HG03064 (cell line): ENCODE data around the gene FRMD5.
"Not testable (repeated sequence)": the region's sequence is repeated elsewhere in the genome, so short reads cannot be mapped to it uniquely, and the experiment has no call there.

ENCODE experiments used
- ATAC-seq: cut with Tn5 transposase; IDR thresholded peaks from one replicate; pipeline ENCODE4 v1.9.1; 2021; ENCODE audit warnings: low read depth; ENCODE audit not compliant: unreplicated experiment

FRMD5 gene

GRCh38 chr15:44195151-44195740 lies at the start of gene FRMD5:
FRMD5 (minus strand) TSS chr15:44195271.
- peak; percentile 94 for ATAC-seq

DNA sequence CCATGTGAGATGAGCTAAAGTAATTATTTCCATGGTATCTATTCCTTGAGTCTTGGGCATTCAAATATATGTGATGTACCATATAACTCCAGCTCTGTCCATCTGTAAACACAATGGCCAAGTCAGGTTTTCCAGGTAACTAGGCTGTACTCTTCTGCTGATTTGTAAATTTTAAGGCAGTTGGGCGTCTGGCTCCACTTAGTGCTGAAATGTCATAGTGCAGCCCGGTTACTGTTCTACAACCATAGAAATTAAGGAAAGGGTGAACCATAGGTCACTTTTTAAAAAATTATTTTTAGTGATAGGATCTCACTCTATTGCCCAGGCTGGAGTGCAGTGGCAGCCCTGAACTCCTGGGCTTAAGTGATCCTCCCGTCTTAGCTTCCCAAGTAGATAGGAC lies 48.8 kb upstream of the FRMD5 start:
- ATAC-seq: no peak

DNA sequence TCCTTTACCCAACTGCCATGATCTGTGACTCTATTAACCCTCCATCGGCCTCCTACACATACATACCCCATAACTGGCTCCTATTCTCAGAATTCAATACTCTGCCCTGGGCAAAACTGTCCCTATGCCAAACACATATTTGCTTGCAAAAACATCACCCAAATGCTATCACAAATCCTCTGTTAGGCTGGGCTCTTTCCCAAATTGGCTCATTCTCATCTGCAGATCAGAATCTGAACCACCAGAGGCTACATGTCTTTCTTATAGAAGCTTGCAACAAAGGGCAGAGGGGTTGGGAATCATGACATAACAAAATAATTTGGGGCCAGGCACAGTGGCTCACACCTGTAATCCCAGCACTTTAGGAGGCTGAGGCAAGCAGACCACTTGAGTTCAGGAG lies 48.1 kb upstream of the FRMD5 start:
- ATAC-seq: no peak

GRCh38 chr15:44231842-44232241 lies 36.8 kb upstream of the FRMD5 start:
- ATAC-seq: no peak

DNA sequence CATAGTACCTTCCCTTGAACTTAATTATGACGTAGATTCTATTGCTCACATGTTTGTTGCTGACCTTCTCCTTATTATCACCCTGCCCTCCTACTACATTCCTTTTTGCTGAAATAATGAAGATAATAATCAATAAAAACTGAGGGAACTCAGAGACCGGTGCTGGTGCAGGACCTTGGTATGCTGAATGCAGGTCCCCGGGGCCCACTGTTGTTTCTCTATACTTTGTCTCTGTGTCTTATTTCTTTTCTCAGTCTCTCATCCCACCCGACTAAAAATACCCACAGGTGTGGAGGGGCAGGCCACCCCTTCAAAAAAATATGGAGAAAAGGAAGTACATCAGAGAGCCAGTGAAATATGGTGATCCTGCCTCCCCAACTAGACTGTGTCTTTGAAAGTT lies 34.2 kb upstream of the FRMD5 start:
- not testable (repeated sequence) for ATAC-seq

DNA sequence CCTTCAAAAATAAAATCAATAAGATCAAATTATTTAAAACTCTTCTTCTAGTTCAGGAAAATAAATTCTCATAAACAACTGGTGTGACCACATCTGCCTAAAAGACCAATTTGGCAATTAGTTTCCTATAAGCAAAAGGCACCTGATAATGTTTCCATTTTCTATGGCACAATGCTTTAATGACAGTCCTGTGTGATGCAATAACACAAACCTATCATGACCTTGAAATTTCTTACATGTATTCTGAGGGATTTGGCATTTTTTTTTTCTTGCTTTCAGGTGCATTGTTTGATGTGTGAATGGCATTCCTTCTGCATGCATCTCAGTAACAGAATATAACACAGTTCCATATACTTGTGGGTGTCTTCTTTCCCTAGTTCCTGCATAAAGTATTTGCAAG lies 32.5 kb upstream of the FRMD5 start:
- no peak for ATAC-seq

GRCh38 chr15:44227001-44227400 lies 31.9 kb upstream of the FRMD5 start:
- ATAC-seq: not testable (repeated sequence)

DNA sequence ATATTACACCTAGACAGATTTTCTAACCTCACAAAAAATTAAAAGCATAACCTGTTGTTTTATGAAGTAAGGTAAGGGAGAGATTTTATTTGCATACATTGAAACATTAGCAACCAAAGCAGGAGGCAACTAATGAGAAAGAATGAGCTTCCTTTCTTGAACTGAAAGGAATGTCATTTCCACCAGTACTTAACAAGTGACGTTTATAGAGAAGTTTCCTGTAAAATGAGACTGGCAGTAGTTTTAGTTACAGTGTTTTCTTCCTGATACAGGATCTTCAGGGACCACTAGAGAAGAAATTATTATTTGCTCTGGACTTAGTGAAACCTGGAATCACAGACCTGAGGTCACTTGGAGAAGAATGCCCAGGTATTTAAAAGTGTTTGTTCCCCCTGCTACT lies 27.4 kb upstream of the FRMD5 start:
- no peak for ATAC-seq

- no peak for ATAC-seq
These were observed 24.0 kb upstream of the FRMD5 start for GRCh38 chr15:44219073-44219472.

- ATAC-seq: no peak
These were observed 21.9 kb upstream of the FRMD5 start for GRCh38 chr15:44216958-44217357.

- ATAC-seq: no peak
These were observed 20.5 kb upstream of the FRMD5 start for GRCh38 chr15:44215594-44215993.

- ATAC-seq: no peak
These were observed 13.9 kb upstream of the FRMD5 start for GRCh38 chr15:44208956-44209355.

- ATAC-seq: no peak
These were observed 12.6 kb upstream of the FRMD5 start for GRCh38 chr15:44207643-44208042.

DNA sequence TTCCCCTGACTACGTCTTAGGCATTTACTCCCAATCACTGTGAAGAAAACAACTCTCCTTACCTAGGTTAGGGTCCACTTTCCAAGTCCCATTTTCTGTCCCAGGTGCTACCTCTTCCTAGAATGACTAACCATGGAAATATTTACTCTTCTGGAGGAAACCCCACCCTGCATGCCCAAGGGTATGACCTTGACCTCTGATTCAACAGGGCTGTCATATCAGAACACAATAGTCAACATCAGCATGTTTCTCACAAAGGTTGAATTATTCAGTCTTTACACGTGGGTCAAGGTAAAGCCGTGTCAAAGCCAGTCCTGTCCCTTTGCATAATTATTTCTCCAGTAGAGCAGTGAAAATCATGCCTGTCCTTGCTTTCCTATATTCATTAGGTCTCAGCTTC lies 4.3 kb upstream of the FRMD5 start:
- no peak for ATAC-seq

DNA sequence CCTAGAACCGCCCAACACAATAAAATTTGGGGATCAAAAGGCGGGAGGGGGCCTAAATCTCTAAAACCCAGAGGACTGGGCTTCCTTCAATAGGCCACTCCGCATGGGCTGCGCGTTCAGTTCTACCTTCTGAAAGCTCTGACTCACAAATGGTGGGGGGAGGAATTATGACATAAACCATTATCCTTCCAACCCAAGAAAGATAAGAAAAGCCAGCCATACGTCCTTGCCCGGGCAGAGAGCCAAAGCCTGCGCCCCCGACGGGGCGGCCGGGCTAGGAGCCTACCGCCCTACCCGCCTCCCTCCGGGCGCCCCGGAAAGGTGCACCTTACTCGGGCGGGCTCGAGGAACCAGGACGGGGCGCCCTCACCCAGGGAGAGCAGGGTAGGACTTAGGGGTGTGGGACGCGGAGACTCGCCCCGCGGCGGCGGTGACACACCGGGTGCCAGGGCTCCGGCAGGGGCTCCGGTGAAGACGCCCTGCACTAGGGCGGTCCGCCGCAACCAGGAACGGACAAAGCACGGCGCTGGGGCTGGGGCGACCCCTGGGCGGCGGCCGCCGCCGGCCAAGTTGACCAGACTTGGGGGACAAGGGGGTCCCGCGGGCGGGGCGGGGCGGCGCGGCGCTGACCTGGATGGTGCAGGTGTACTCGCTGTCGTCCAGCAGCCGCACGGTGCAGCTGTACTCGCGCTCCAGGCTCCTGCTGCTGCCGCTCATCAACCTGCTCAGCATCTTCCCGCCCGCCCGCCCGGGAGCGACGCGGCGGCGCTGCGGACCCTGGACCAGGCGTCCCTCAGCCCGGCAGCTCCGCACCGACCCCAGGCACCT lies 534 bp downstream of the FRMD5 start:
- ATAC-seq: peak; percentile 12

DNA sequence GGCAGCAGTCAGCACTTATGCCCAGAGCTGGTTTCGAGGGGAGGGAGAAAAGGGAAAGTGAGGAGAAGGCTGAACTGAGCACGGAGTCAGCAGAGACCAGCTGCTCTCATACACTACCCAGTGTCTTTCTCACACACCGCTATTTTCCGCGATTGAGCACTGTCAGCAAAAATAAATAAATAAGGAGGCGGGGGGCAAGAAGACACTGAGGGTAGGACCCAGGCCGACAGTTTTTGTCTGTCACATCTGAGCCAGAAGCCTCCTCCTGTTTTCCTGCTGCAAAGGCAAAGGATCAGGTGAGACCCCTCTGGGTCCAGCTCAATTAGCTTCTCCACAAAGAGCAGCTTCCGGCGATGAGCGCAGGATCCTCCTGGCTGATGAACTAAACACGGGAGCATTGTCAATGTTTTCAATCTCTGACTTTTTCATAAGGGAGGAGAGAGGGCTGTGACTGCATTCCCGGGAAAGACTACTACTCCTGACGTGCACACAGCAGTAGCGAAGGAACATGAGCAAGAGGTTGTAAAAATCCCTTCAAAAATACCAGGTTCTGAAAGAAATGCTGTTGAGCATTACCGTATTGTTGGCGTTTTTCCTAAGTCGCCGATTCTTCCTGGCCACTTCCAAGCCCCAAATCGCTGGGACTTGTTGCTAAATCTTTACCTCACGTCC lies 1.3 kb downstream of the FRMD5 start:
- no peak for ATAC-seq

DNA sequence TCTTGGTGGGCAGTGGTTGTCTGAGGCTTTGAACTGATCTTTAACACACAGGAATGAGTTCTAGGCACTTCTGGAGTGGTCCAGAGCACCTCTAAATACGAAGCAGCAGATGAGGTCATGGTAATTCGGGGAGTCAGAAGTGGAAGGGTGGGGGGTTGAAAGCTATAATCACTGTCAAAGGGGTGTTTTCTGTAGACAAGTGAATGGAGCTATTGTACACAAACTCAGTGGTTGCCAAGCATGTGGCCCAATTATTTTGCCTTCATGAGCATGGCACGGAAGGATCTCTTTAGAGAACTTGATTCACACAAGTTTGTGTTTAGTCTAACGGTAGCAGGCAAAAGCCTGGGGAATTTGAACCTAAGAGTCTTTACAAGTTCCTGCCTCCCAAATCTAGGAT lies 6.3 kb downstream of the FRMD5 start:
- no peak for ATAC-seq

GRCh38 chr15:44186705-44187104 lies 8.4 kb downstream of the FRMD5 start:
- no peak for ATAC-seq

GRCh38 chr15:44183363-44183762 lies 11.7 kb downstream of the FRMD5 start:
- no peak for ATAC-seq

DNA sequence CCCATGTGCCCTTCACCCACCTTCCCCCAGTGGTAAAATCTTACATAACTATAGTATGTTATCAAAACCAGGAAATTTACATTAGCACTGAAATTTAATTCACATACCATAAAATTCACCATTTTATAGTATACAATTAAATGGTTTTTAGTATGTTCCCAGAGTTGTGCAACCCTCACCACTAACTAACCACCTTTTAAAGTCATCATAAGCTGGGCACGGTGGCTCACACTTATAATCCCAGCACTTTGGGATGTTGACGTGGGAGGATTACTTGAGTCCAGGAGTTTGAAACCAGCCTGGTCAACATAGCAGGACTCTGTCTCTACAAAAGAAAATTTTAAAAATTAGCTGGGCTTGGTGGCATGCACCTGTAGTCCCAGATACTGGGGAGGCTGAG lies 13.7 kb downstream of the FRMD5 start:
- ATAC-seq: no peak

- no peak for ATAC-seq
These were observed 17.9 kb downstream of the FRMD5 start for GRCh38 chr15:44177139-44177538.

DNA sequence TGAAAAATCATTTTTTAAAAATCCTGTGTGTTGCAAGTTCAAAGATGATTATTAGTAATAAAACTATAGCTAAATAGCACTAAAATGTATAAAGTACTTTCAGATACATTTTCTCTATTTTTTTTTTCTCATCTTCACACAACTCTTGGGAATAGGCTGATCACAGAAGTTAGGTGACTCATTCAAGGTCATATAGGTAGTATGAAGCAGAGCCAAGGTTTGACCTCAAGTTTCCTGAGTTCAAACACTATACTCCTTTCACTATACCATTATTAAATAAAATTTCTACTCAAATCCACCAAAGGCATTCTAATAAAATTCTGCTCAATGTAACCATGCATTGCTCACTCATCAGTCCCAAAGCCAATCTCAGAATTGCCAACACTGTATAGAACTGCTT lies 21.3 kb downstream of the FRMD5 start:
- no peak for ATAC-seq
